ENCODE results near the gene OR10C1. TPM values are rescaled to one million over a fixed set of nuclear protein-coding genes. Genes with fewer than 3 reads are reported as not detected.

Gene OR10C1
- total RNA-seq, 1 experiment from 2014 or later: not detected

GRCh38 chr6:29483186-29483585 lies 44.1 kb downstream of the OR10C1 start:
- Histone ChIP-seq H3K36me3 (ENCODE audit: control insufficient read depth, insufficient read depth, low read length) (no peaks in the 10 kb centered on the region), H3K9me3 (no peaks in the 10 kb centered on the region), H3K4me3 (ENCODE audit: low read depth, low read length) (no peak overlapping the region), H3K4me1 (no peaks in the 10 kb centered on the region), H3K27me3 (replicated peaks; ENCODE audit: control insufficient read depth, insufficient read depth, low read length) (no peaks in the 10 kb centered on the region; the same call in 1 of the 2 replicates)
- Mint-ChIP-seq H3K4me3 (ENCODE audit: unreplicated experiment) (no peak overlapping the region), H3K4me1 (ENCODE audit: low read depth, unreplicated experiment) (no peaks in the 10 kb centered on the region), H3K27ac (ENCODE audit: unreplicated experiment) (no peak overlapping the region), H3K27me3 (ENCODE audit: insufficient read depth, unreplicated experiment) (no peaks in the 10 kb centered on the region), H3K36me3 (ENCODE audit: insufficient read depth, unreplicated experiment) (no peaks in the 10 kb centered on the region), H3K9me3 (ENCODE audit: unreplicated experiment) (no peaks in the 10 kb centered on the region)
- intact Hi-C loops (cut with micrococcal nuclease; ENCODE audit: unreplicated experiment): no loop called here
- TF ChIP-seq, protein P1, sequence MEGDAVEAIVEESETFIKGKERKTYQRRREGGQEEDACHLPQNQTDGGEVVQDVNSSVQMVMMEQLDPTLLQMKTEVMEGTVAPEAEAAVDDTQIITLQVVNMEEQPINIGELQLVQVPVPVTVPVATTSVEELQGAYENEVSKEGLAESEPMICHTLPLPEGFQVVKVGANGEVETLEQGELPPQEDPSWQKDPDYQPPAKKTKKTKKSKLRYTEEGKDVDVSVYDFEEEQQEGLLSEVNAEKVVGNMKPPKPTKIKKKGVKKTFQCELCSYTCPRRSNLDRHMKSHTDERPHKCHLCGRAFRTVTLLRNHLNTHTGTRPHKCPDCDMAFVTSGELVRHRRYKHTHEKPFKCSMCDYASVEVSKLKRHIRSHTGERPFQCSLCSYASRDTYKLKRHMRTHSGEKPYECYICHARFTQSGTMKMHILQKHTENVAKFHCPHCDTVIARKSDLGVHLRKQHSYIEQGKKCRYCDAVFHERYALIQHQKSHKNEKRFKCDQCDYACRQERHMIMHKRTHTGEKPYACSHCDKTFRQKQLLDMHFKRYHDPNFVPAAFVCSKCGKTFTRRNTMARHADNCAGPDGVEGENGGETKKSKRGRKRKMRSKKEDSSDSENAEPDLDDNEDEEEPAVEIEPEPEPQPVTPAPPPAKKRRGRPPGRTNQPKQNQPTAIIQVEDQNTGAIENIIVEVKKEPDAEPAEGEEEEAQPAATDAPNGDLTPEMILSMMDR (IDR thresholded peaks at IDR 0.05; ENCODE audit: insufficient read depth in 1 of 2, low read depth in 1 of 2, low read length in 1 of 2, severe bottlenecking in 1 of 2, unreplicated experiment in 1 of 2): no peak
- BruUV-seq (replicated peaks): no TSS peak
- DNase-seq: no peak
- ChIA-PET CTCF (no interaction called here), POLR2A (no interaction called here)

- Mint-ChIP-seq H3K9me3 (ENCODE audit: unreplicated experiment) (no peaks in the 10 kb centered on the region), H3K27me3 (ENCODE audit: insufficient read depth, unreplicated experiment) (no peaks in the 10 kb centered on the region), H3K4me3 (ENCODE audit: unreplicated experiment) (no peak overlapping the region), H3K27ac (ENCODE audit: unreplicated experiment) (no peak overlapping the region), H3K4me1 (ENCODE audit: low read depth, unreplicated experiment) (no peaks in the 10 kb centered on the region), H3K36me3 (ENCODE audit: insufficient read depth, unreplicated experiment) (no peaks in the 10 kb centered on the region)
- CTCF ChIA-PET: no interaction called here
- intact Hi-C loops (cut with micrococcal nuclease; ENCODE audit: unreplicated experiment): no loop called here
- Histone ChIP-seq H3K36me3 (ENCODE audit: control insufficient read depth, insufficient read depth, low read length) (no peaks in the 10 kb centered on the region), H3K4me3 (ENCODE audit: low read depth, low read length) (no peak overlapping the region), H3K9me3 (no peaks in the 10 kb centered on the region), H3K4me1 (no peaks in the 10 kb centered on the region), H3K27me3 (replicated peaks; ENCODE audit: control insufficient read depth, insufficient read depth, low read length) (no peaks in the 10 kb centered on the region)
- no peak for DNase-seq
- no TSS peak for BruUV-seq (replicated peaks)
- TF ChIP-seq, protein P1 (IDR thresholded peaks at IDR 0.05; ENCODE audit: insufficient read depth in 1 of 2, low read depth in 1 of 2, low read length in 1 of 2, severe bottlenecking in 1 of 2, unreplicated experiment in 1 of 2): no peak
- POLR2A ChIA-PET: no interaction called here
Observed at GRCh38 chr6:29483735-29484134, 44.6 kb downstream of the OR10C1 start.

DNA sequence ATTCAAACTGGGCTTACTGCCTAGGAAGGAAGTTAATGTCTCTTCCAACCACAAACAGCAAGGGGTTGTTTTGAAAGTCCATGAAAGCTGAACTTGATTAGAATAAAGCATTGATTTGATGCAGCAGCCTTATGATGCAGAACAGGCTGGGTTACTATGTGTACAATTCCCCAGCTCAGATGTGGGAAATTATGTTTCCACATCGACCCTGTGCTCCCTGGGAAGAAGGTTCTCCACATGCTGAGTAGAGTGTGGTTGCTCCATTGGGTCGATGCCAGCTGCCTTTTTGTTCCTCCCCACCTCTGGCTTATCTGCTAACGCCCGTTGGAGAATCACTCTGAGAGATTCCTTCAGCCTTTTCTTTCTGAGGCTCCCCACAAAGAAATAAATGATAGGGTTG lies 47.5 kb downstream of the OR10C1 start:
- Mint-ChIP-seq H3K36me3 (ENCODE audit: insufficient read depth, unreplicated experiment) (no peaks in the 10 kb centered on the region), H3K27ac (ENCODE audit: unreplicated experiment) (no peak overlapping the region), H3K4me3 (ENCODE audit: unreplicated experiment) (no peak overlapping the region), H3K4me1 (ENCODE audit: low read depth, unreplicated experiment) (no peaks in the 10 kb centered on the region), H3K27me3 (ENCODE audit: insufficient read depth, unreplicated experiment) (no peaks in the 10 kb centered on the region), H3K9me3 (ENCODE audit: unreplicated experiment) (no peaks in the 10 kb centered on the region)
- no TSS peak for BruUV-seq (replicated peaks)
- no peaks in the 10 kb centered on the region for H3K36me3 ChIP-seq (ENCODE audit: control insufficient read depth, insufficient read depth, low read length)
- no peaks in the 10 kb centered on the region for H3K27me3 ChIP-seq (replicated peaks; ENCODE audit: control insufficient read depth, insufficient read depth, low read length)
- POLR2A ChIA-PET: interaction anchor here (0.6 kb wide), 1 partner anchor 452 kb away, joined by 3 read pairs; no protein-coding TSS in a partner anchor
- no peak overlapping the region for H3K4me3 ChIP-seq (ENCODE audit: low read depth, low read length)
- intact Hi-C loops (cut with micrococcal nuclease; ENCODE audit: unreplicated experiment): no loop called here
- TF ChIP-seq, protein P1 (IDR thresholded peaks at IDR 0.05; ENCODE audit: insufficient read depth in 1 of 2, low read depth in 1 of 2, low read length in 1 of 2, severe bottlenecking in 1 of 2, unreplicated experiment in 1 of 2): no peak
- no peak for DNase-seq
- CTCF ChIA-PET: no interaction called here
- H3K9me3 ChIP-seq: no peaks in the 10 kb centered on the region
- H3K4me1 ChIP-seq: no peaks in the 10 kb centered on the region
